Ovary (tissue), 9 donors: ENCODE measurements around the gene ANTXR2. TPM values are rescaled to one million over a fixed set of nuclear protein-coding genes. Genes with fewer than 3 reads are reported as not detected.

Experiments
- DNase-seq, 5 donors: peaks; one replicate each; pipeline ENCODE4 v3.0.0-alpha.2; 2019 to 2020
- H3K27ac ChIP-seq, 2 donors: fragments of 200-600 bp; one replicate each; pipeline versions ENCODE4 v1.5.1 to v1.8.0; 2019 to 2022
- H3K27me3 ChIP-seq: fragments of 200-600 bp; one replicate; pipeline ENCODE4 v1.8.0; 2022
- H3K36me3 ChIP-seq: fragments of 200-600 bp; sonication (generic); one replicate; pipeline ENCODE4 v1.5.1; 2019
- H3K4me1 ChIP-seq: one replicate; pipeline ENCODE4 v1.8.1; 2013; ENCODE audit warnings: mild to moderate bottlenecking, moderate library complexity; ENCODE audit not compliant: insufficient read depth
- H3K4me3 ChIP-seq: fragments of 200-600 bp; sonication (generic); one replicate; pipeline ENCODE4 v1.5.1; 2017
- H3K9me3 ChIP-seq, 2 donors: fragments of 200-600 bp in 1 of 2; sonication (generic) in 1 of 2; one replicate each; pipeline versions ENCODE4 v1.5.1 to v1.8.1; 2013 to 2019; ENCODE audit warnings: mild to moderate bottlenecking in 1 of 2, moderate library complexity in 1 of 2
- CTCF ChIP-seq, 3 donors: fragments of 450-650 bp in 2 of 3; fragments of 200-600 bp in 1 of 3; IDR thresholded peaks; one replicate each; pipeline versions ENCODE4 v1.5.1 to v1.8.0; 2016 to 2022; ENCODE audit warnings: antibody characterized with exemption in 3 of 3, mild to moderate bottlenecking in 1 of 3
- EP300 ChIP-seq: sonication (generic); formaldehyde crosslinking; IDR thresholded peaks from one replicate; pipeline ENCODE4 v1.6.1; 2017; ENCODE audit warnings: antibody characterized with exemption
- POLR2A ChIP-seq: fragments of 450-650 bp; IDR thresholded peaks from one replicate; pipeline ENCODE4 v1.6.1; 2017; ENCODE audit warnings: antibody characterized with exemption, mild to moderate bottlenecking, moderate library complexity
- WGBS, 3 donors: extraction: QIAGEN DNeasy Blood & Tissue Kit in 1 of 3; methylation state at CpG; one replicate each; pipeline versions ENCODE4 v1.1.5 to v1.1.7; 2013 to 2017; 5-methylcytosine and 5-hydroxymethylcytosine counted together
- intact Hi-C, 4 donors: fragments of 100-400 bp; cut with DNase I; formaldehyde crosslinking; loops; one replicate each; pipeline versions ENCODE4 v1.11.0 to v1.15.1; 2022 to 2023
- polyA plus RNA-seq, 2 donors: library from polyadenylated mRNA; stranded (reverse); fragments of 200-250 nt in 1 of 2; fragments of 350-450 nt in 1 of 2; fragmentation: Illumina TruSeq in 1 of 2; extraction: RNeasy Lipid Tissue Mini Kit (QIAGEN cat#74804) in 1 of 2; gene quantifications; one replicate each; pipeline ENCODE4 v1.2.3, GENCODE V29; 2013 to 2014
- total RNA-seq, 7 donors: library from RNA; depleted of rRNA in 2 of 7; stranded (reverse); fragments of >200 nt in 2 of 7; fragmentation: NEBNext Ultra II Directional in 3 of 7; extraction: Animal tissue kit (Norgen Biotek cat#: 25700) in 3 of 7; gene quantifications; one replicate each; pipeline versions ENCODE4 v1.1.0 to v1.2.4, GENCODE V29; 2016 to 2023
- donor health status: DM: no; HTN: no; CAD: no; lungs with moderate emphysema.
- donor health status: DM: no; HTN: no; CAD: no.
- donor health status: Bipolar disorder and iron deficiency.
- donor health status: DM: yes; HTN: yes; CAD: no.
- donor health status: DM: no; HTN: no; CAD: no.
- donor health status: DM: yes; HTN: yes; CAD: no.

Gene ANTXR2
- total and polyA plus RNA-seq, 9 donors, result 64.4 to 231 (median 88.7) TPM

- TF ChIP-seq EP300, result no peak
- TF ChIP-seq CTCF (IDR thresholded peaks at IDR 0.05), result no peak
- TF ChIP-seq POLR2A, result no peak
- no peaks in the 10 kb centered on the region for H3K27me3 ChIP-seq
- 77 to 93% (median 86%) methylated on average over 3 of the region's 3 CpGs for WGBS, 3 donors
- no peak overlapping the region for H3K27ac ChIP-seq
- no peak for DNase-seq
- H3K4me3 ChIP-seq, result no peak overlapping the region
- no peaks in the 10 kb centered on the region for H3K36me3 ChIP-seq
- no peaks in the 10 kb centered on the region for H3K9me3 ChIP-seq
- H3K4me1 ChIP-seq, result peaks cover 1% of the 10 kb centered on the region
- intact Hi-C loops, result no loop called here
These were observed 208.4 kb downstream of the ANTXR2 start for GRCh38 chr4:79864500-79865200.

DNA sequence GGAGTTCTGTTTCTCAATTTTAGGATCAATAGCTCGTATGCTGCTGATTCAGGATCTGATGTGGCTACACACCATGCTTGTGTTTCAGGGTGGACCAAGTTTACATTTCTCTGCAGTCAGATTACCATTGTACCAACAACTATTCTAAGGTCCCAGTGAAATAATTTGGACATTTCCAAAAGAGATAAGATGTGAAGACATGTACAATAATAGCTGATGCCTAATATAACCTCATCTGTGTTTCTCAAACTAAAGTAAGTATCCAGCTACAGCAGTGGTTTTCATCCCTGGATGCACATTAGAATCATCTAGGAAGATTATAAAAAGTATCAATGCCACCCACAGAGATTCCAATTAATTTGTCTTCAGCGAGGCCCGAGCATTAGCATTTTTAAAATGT is 209.7 kb downstream of the ANTXR2 start:
- peaks cover 1% of the 10 kb centered on the region for H3K4me1 ChIP-seq
- no peaks in the 10 kb centered on the region for H3K36me3 ChIP-seq
- no peak overlapping the region for H3K4me3 ChIP-seq
- no peaks in the 10 kb centered on the region for H3K27me3 ChIP-seq
- 58 to 78% (median 58%) methylated on average over 3 of the region's 3 CpGs for WGBS, 3 donors
- intact Hi-C loops, result no loop called here
- DNase-seq, result no peak
- no peak overlapping the region for H3K27ac ChIP-seq
- no peaks in the 10 kb centered on the region for H3K9me3 ChIP-seq
- TF ChIP-seq EP300, result no peak
- TF ChIP-seq POLR2A, result no peak
- no peak for TF ChIP-seq CTCF (IDR thresholded peaks at IDR 0.05)

GRCh38 chr4:79862821-79863220 is 210.2 kb downstream of the ANTXR2 start:
- Histone ChIP-seq H3K27me3 (no peaks in the 10 kb centered on the region), H3K27ac (no peak overlapping the region), H3K36me3 (no peaks in the 10 kb centered on the region), H3K9me3 (no peaks in the 10 kb centered on the region), H3K4me3 (no peak overlapping the region), H3K4me1 (peaks cover 1% of the 10 kb centered on the region)
- DNase-seq, result no peak
- intact Hi-C loops, result no loop called here
- WGBS, 3 donors, result 18 to 41% (median 22%) methylated on average over 3 of the region's 3 CpGs
- TF ChIP-seq EP300, result no peak
- no peak for TF ChIP-seq POLR2A
- TF ChIP-seq CTCF (IDR thresholded peaks at IDR 0.05), result no peak

DNA sequence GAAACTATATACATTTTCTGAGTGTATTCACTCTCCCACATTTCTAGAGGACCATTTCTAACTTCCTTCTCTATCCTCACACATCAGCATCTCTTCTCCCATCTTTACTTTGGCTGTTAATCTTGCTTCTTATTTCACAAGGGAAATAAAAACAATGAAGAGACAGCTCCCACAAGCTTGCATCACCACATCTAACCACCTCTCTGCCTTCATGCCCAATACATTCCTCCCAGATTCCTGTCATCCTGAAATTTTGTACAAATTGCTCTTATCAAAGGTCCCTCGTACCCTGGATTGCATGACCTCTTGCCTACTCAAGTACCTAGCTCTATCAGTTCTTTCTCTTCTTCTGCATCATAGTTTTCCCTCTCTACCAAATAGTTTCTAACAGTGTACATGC is 215.2 kb downstream of the ANTXR2 start:
- H3K4me1 ChIP-seq, result no peaks in the 10 kb centered on the region
- DNase-seq, result no peak
- H3K27ac ChIP-seq, result no peak overlapping the region
- no peak for TF ChIP-seq POLR2A
- no peak for TF ChIP-seq EP300
- no peak for TF ChIP-seq CTCF (IDR thresholded peaks at IDR 0.05)
- 90 to 92% (median 91%) methylated on average over 1 of the region's 1 CpG for WGBS, 3 donors
- H3K36me3 ChIP-seq, result no peaks in the 10 kb centered on the region
- H3K4me3 ChIP-seq, result no peak overlapping the region
- H3K9me3 ChIP-seq, result no peaks in the 10 kb centered on the region
- intact Hi-C loops, result no loop called here
- no peaks in the 10 kb centered on the region for H3K27me3 ChIP-seq
